ENCODE data around the gene GIPC3. TPM values are rescaled to one million over a fixed set of nuclear protein-coding genes. Genes with fewer than 3 reads are reported as not detected.

Gene GIPC3
- polyA plus RNA-seq, 1 of the 3 experiments (the other 2 are of a cell fraction) = 0.20 TPM

- TF ChIP-seq, protein P1, sequence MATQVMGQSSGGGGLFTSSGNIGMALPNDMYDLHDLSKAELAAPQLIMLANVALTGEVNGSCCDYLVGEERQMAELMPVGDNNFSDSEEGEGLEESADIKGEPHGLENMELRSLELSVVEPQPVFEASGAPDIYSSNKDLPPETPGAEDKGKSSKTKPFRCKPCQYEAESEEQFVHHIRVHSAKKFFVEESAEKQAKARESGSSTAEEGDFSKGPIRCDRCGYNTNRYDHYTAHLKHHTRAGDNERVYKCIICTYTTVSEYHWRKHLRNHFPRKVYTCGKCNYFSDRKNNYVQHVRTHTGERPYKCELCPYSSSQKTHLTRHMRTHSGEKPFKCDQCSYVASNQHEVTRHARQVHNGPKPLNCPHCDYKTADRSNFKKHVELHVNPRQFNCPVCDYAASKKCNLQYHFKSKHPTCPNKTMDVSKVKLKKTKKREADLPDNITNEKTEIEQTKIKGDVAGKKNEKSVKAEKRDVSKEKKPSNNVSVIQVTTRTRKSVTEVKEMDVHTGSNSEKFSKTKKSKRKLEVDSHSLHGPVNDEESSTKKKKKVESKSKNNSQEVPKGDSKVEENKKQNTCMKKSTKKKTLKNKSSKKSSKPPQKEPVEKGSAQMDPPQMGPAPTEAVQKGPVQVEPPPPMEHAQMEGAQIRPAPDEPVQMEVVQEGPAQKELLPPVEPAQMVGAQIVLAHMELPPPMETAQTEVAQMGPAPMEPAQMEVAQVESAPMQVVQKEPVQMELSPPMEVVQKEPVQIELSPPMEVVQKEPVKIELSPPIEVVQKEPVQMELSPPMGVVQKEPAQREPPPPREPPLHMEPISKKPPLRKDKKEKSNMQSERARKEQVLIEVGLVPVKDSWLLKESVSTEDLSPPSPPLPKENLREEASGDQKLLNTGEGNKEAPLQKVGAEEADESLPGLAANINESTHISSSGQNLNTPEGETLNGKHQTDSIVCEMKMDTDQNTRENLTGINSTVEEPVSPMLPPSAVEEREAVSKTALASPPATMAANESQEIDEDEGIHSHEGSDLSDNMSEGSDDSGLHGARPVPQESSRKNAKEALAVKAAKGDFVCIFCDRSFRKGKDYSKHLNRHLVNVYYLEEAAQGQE (IDR thresholded peaks at IDR 0.05; ENCODE audit: low read depth, low read length) = no peak
Measured at GRCh38 chr19:3573858-3574637, 11.2 kb upstream of the GIPC3 start (continued).

GRCh38 chr19:3575260-3575741 is 10.0 kb upstream of the GIPC3 start:
- Histone ChIP-seq H3K4me1 (ENCODE audit: control insufficient read depth in 1 of 2, insufficient read depth in 2 of 2, low read depth in 1 of 2, low read length in 1 of 2) (peaks cover under 1 to 5% of the 10 kb centered on the region in 2 experiments; a peak in 1 of 4 replicates), H3F3A (replicated peaks; ENCODE audit: insufficient read depth) (peaks cover 29% of the 10 kb centered on the region), H3K9me2 (no peaks in the 10 kb centered on the region), H4K20me1 (ENCODE audit: insufficient read depth) (peaks cover 4% of the 10 kb centered on the region; the same call in 1 of the 2 replicates), H3K27ac (ENCODE audit: low read depth in 2 of 2, low read length in 1 of 2) (no peak overlapping the region), H3K79me2 (ENCODE audit: insufficient read depth) (peaks cover 9% of the 10 kb centered on the region), H3K36me3 (replicated peaks in 1 of 2; ENCODE audit: control insufficient read depth in 1 of 2, insufficient read depth in 2 of 2, low read length in 1 of 2) (peaks cover 6 to 13% of the 10 kb centered on the region in 2 experiments), H2AFZ (ENCODE audit: low read depth) (no peak overlapping the region), H3K27me3 (ENCODE audit: insufficient read depth) (no peaks in the 10 kb centered on the region), H3K4me2 (no peak overlapping the region), H3K4me3 (ENCODE audit: low read depth in 2 of 2, low read length in 1 of 2) (no peak overlapping the region), H3K9ac (no peak overlapping the region), H3K9me3 (no peaks in the 10 kb centered on the region)
- POLR2A ChIA-PET = interaction anchor here (0.7 kb wide), 1 partner anchor 1651 kb away, joined by 4 read pairs; no protein-coding TSS in a partner anchor
- DNase-seq = peak; percentile 10
- CTCF ChIA-PET = interaction anchor here (1.0 to 5.8 kb wide), 5 partner anchors 10 to 146 kb away, joined by 4 to 38 read pairs (median 5); partner anchors contain the start of genes GIPC3 and MFSD12
- TF ChIP-seq TCF12 (IDR thresholded peaks at IDR 0.05) = no peak
- TF ChIP-seq TEAD4 (IDR thresholded peaks at IDR 0.05; ENCODE audit: borderline replicate concordance, insufficient read depth) = no peak
- TF ChIP-seq RXRA (IDR thresholded peaks at IDR 0.05; ENCODE audit: borderline replicate concordance, low read depth) = no peak
- no peak for TF ChIP-seq FOXJ3 (CRISPR knock-in tag; IDR thresholded peaks at IDR 0.05)
- TF ChIP-seq MXI1 (IDR thresholded peaks at IDR 0.05; ENCODE audit: low read depth, low read length) = no peak
- TF ChIP-seq, protein P2, sequence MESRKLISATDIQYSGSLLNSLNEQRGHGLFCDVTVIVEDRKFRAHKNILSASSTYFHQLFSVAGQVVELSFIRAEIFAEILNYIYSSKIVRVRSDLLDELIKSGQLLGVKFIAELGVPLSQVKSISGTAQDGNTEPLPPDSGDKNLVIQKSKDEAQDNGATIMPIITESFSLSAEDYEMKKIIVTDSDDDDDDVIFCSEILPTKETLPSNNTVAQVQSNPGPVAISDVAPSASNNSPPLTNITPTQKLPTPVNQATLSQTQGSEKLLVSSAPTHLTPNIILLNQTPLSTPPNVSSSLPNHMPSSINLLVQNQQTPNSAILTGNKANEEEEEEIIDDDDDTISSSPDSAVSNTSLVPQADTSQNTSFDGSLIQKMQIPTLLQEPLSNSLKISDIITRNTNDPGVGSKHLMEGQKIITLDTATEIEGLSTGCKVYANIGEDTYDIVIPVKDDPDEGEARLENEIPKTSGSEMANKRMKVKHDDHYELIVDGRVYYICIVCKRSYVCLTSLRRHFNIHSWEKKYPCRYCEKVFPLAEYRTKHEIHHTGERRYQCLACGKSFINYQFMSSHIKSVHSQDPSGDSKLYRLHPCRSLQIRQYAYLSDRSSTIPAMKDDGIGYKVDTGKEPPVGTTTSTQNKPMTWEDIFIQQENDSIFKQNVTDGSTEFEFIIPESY (IDR thresholded peaks at IDR 0.05; ENCODE audit: borderline replicate concordance, low read depth) = no peak
- no peak for TF ChIP-seq IRF3 (IDR thresholded peaks at IDR 0.05; ENCODE audit: low read depth, low read length)
- TF ChIP-seq CTCF (IDR thresholded peaks at IDR 0.05) = no peak
- no peak for TF ChIP-seq FOXM1 (IDR thresholded peaks at IDR 0.05; ENCODE audit: low read depth)
- TF ChIP-seq RFX5 (IDR thresholded peaks at IDR 0.05; ENCODE audit: low read length) = no peak
- no peak for TF ChIP-seq YY1 (IDR thresholded peaks at IDR 0.05; ENCODE audit: low read depth)
- TF ChIP-seq, protein P3, sequence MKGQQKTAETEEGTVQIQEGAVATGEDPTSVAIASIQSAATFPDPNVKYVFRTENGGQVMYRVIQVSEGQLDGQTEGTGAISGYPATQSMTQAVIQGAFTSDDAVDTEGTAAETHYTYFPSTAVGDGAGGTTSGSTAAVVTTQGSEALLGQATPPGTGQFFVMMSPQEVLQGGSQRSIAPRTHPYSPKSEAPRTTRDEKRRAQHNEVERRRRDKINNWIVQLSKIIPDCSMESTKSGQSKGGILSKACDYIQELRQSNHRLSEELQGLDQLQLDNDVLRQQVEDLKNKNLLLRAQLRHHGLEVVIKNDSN (IDR thresholded peaks at IDR 0.05; ENCODE audit: borderline replicate concordance, low read depth) = no peak
- TF ChIP-seq POLR2AphosphoS5 (IDR thresholded peaks at IDR 0.05; ENCODE audit: low read depth, low read length) = no peak
- TF ChIP-seq, protein P1 (IDR thresholded peaks at IDR 0.05; ENCODE audit: low read depth, low read length) = no peak
- TF ChIP-seq JUND (IDR thresholded peaks at IDR 0.05) = no peak
- WGBS (ENCODE audit: low lambda C conversion rate) = 91% methylated on average over 19 of the region's 19 CpGs

Data from SK-N-SH (cell line).